Left kidney (tissue), 2 donors: Measurements from ENCODE around the gene LRRC55. TPM values are rescaled to one million over a fixed set of nuclear protein-coding genes. Genes with fewer than 3 reads are reported as not detected.
A peak's percentile ranks its signal among the peaks of the same experiment; 100 is the strongest.

ENCODE experiments used
- DNase-seq: peaks from one replicate; pipeline ENCODE4 v3.0.0-alpha.2; 2013
- polyA plus RNA-seq: library from polyadenylated mRNA; unstranded; fragments of 120-200 nt; gene quantifications from one replicate; pipeline ENCODE4 v1.2.1, GENCODE V29; 2013; ENCODE audit not compliant: insufficient read length

LRRC55 gene
- polyA plus RNA-seq, 1 donor: 3.9 TPM

DNA sequence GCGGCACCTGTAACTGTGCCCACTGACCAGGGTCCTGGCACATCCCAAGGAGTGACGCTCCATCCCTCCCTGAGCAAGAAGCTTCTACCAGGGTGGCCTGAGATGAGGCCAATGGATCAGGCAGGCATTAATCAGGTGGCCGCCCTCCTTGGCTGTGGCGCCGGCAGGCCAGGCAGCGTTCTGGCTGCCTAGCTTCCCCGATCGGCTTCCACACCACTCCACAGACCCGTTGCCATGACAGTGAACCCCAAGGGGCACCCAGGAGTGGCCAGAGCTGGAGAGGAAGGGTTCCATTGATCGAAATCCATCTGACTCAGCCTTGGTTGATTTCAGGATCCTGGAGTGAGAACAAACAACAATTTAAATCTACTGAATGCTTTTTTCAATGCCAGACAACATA lies 20.5 kb downstream of the LRRC55 start:
- DNase-seq: no peak

DNA sequence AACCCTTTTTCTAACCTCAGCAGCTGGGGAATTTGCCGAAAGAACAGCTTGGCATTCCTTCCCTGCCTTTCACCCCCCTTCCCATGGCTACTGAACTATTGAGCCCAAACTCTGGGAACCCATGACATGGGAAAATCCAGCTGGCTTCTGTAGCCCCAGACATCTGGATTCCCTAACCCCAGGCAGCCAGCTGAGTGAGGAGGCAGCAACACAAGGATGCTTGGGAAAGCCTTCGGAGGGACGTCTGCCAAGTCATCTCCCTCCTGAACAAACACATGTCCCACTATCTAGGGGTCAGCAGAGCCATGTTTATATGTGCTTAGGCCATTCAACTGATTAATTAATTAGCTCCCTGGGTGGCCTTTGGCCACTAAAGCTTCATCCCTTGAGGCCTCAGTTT lies 21.6 kb downstream of the LRRC55 start:
- DNase-seq: peak; percentile 40

DNA sequence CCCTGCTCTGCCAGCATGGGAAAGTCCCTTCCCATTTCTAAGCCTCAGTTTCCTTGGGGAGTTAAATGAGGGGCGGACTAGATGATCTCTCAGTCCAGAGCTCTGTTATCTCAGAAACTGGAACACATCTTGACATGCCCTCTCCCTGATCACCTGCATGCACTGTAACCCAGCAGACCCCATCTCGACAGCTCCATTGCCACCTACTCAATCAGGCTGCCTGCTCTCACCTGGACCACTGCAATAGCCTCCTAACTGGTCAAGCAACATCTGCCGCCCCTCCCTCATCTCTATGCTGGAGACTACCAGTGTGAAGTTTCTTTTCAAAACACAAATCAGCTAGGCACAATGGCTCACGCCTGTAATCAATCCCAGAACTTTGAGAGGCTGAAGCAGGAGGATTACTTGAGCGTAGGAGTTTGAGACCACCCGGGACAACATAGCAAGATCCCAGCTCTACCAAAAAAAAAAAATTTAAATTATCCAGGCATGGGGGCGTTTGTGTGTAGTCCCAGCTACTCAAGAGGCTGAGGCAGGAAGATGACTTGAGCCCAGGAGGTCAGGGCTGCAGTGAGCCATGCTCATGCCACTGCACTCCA lies 22.2 kb downstream of the LRRC55 start:
- no peak for DNase-seq

DNA sequence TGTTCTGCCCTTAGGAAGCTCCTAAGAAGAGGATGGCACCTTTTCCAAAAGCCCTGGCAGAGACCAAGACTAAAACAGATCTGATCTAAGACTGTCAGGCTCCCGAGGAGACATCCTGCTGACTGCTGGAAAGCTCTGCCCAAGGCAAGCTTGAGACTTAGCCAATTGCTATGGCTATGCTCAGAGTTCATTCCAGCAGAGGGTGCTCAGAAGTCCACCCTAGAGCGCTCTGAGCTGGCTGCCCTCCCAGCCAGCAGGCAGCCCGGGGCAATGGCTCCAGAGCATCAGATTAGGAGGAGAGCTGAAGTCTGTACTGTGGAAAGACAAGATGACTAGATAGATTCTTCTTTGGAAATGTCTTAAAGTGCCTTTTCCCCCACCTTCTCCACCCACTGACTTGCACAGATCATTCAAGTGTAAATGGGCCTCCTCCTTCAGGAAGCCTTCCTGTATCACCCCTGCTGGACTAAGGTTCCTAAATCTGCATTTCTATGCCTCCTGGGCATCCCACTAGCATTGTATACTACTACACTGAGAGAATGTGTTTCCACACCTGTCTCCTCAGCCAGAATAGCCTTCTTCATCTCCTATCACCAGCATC lies 23.4 kb downstream of the LRRC55 start:
- no peak for DNase-seq

DNA sequence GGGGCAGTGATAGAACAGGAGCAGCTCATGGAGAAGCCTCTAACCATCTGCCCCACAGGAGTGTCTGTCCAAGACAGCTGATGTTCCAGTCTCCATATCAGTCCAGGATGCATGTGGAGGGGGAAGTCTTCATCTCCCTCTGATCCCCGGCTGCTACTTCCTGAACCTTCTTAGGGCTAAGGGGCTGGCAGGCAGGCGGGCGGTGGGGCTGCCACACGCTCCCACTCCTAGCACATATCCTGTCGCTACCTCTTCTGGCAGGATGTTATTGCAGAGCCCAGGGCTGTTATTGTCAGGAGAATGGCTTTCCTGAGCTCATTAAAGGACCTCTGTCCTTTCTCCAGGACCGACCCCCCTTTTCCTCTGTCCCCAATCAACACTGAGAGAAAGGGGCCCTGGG lies 25.4 kb downstream of the LRRC55 start:
- no peak for DNase-seq

DNA sequence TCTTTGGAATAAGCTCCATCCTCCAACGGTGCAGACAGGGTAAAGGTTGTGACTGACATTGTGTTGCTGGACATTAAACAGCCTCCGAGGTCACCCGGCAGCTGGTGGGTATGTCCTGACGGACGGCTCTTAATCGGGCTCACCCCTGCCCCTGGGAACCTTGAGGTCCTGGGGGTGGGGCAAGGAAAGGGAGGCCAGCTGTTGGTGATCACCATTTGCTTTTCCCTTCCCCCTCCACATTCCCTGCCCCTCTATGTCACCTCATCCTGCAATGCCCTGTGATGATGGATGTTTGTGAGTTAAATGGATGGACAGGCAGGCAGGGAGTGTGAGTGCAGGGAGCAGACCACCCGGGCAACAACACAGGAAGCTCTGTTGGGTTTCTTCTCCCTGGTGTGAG lies 29.0 kb downstream of the LRRC55 start:
- DNase-seq: peak; percentile 25

DNA sequence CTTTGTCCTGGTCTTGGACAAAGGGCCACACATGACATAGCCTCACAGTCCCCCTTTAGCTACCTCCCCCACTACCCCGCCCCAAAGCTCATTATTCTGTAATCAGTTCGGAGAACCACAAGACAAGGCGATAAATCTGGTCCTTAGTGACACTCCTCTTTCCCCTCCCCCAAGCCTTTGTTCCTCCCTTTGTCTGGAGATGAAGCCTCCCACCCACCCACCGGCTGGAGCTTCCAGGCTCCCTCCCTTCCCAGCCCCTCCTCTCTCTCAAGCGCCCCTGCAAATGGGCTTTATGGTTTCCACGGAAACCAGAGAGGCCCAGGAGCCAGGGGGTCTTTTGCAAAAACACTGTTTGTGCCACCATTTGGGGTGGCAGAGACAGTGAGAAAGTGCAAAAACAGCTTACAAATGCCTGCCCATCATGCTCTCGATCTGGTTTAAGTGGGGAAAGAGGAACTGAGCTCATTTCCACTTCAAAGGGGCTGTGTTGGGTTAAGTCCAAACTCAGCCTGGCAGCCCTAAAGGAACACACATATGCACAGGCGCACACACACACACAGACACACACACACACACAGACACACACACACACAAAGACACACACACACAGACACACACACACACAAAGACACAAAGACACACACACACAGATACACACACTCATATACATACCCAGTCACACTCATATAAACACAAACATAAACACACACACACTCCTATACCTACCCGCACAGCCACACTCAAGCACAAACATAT lies 31.8 kb downstream of the LRRC55 start:
- peak; percentile 81 for DNase-seq

DNA sequence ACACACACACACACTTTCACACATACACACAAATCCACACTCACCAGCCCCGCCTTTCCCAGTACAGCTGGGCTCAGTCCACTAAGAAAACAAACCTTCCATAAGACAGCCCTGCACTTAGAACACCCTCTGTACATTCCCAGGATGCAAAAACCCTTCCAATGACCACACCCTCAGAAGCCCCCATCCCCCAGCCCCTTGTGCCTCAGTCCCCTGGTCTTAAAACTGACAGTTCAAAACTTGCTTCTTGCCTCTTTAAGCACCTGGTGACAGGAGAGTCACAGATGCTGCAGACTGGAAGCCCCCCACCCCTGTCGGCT lies 32.3 kb downstream of the LRRC55 start:
- DNase-seq: peak; percentile 15

DNA sequence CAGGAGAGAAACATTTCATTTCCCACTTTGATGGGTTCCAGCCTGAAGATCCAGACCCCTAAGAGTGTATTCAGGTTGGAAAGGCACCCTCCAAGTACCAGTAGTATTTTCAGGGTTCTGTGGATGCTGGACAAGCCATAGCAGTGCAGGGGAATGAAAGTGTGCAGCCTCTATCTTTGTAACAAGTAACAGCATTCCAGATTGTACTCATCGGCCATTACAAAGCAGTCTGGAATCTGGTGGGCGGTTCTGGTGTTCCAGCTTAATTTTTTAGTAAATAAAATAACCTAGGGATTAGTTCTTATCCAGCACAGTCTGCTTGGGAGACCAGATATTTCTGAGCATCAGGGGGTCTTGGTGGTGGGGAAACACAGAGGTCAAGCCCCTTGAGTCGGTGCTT lies 32.7 kb downstream of the LRRC55 start:
- peak; percentile 19 for DNase-seq

DNA sequence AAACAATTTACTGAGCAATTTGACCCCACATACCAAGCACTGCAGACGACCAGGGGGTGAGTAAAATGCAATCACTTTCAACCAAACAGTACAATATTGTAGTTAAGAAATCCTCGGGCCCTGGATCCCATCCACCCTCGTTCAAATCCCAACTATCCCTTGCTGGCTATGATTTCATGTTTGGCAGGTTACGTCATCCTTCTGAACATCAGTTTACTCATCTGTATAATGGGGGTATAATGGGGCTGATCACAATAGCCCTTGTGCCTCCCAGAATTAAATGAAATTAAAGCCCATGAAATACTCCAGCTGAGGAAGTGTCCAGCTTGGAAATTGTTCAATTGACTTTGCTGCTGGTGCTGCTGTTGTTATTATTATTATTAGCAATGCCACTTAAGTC lies 34.7 kb downstream of the LRRC55 start:
- no peak for DNase-seq

DNA sequence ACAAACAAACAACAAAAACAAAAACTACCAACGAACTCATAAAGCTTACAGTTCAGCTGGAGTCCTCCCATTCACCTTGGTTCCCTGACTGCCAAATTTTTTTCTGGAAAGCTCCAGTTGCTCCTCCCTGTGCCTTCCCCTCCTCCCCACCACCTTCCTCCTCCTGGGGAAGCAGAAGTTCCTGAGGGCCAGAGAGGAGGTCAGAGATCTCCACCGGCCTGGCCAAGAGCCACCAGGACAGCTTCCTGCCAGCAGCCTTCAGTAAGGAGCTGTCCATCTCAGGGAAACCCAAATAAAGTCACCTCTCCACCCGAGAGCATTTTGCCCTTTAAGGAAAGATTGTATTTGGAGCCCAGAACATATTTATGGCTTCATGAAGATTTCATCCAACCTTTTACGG lies 35.3 kb downstream of the LRRC55 start:
- DNase-seq: no peak

DNA sequence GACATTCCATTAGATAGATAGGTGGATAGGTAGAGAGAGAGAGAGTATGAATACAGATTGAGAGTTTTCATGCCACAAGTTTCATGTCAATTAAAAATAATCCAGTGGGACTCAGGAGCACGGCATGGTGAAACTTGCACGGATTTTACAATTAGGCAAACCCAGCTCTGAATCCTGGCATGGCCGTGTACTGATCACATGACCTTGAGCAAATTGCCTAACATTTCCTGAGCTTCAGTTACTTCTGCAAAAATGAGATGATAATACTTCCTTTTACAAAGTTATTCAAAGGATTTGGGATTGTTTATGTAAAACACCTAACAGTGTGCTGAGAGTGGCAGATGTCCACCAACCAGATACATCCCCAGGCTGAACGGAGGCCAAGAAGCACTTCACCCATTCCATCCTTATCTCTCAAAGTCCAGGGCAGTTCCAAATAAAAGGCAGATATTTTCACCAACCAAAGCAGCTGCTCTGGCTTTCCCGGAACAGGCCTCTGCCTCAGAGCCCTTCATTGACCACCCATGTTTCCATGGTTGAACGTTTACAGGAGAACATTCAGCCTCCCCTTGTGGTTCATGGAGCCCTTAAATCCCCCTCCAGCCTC lies 37.4 kb downstream of the LRRC55 start:
- no peak for DNase-seq

DNA sequence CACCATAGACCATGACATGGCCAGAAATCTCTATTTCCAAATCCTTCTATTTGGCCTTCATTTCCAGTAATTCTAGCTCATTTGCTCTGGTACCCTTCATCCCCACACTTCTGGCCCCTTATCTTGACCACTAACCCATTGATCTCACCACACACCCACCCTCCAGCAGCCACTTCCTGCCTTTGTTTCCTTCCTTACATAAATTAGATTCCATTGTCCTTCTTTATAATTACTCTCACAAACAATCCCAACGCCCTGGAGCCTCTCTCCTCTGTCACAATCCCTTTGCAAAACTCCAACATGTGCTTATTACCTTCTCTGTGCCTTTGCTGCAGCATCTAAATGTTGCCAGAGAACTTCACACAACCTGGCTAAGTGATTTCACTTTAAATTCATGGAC lies 40.5 kb downstream of the LRRC55 start:
- DNase-seq: no peak

DNA sequence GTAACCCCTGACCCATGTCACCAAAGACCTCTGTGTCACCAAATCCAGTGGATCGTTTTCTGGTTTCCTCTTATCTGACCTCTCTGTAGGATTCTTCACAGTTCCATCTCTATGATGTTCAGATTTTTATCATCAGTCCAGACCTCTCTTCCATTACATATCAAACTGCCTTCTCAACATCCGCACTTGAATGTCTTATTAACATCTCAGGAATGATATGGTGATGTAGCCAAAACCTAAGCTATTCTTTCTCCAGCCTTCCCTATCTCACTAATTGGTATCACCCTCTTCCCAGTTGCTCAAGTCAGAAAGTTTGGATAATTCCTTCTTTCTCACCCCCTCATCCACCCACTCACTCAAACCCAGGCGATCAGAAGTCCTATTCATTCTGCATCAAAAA lies 41.8 kb downstream of the LRRC55 start:
- DNase-seq: no peak

DNA sequence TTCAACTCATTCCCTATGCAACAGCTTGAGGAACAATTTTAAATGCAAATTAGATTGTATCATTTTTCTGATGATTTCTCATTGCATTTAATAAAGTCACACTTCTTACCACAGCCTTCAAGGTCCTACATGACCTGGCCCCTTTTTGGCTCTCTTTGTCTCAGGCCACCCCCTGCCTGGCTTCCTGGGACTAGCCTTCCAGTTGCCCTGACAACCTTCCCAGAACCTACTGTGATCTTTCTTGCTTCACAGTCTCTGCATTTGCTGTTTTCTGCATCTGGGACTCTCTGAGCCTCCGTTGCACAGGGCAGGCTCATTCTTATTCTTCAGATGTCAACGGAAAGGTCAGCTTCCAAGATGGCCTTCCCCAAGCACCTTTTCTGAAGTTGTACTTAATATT lies 42.4 kb downstream of the LRRC55 start:
- no peak for DNase-seq

DNA sequence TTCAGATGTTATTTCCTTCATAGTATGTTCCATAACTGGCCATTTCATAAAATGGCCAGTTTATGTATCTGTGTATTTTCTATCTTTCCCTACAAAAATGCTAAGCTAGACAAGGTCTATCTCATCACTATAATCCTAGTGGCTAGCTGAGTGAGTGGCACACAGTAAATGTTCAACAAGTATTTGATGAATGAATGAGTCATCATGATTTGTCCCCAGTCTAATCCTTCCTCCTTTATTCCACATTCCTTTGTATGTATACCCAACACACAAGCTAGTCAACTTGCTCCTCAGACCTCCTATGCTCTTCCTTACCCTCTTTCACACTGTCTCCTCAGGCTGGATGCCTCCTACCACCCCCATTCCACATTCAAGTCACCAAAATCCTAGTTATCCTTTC lies 42.8 kb downstream of the LRRC55 start:
- no peak for DNase-seq

DNA sequence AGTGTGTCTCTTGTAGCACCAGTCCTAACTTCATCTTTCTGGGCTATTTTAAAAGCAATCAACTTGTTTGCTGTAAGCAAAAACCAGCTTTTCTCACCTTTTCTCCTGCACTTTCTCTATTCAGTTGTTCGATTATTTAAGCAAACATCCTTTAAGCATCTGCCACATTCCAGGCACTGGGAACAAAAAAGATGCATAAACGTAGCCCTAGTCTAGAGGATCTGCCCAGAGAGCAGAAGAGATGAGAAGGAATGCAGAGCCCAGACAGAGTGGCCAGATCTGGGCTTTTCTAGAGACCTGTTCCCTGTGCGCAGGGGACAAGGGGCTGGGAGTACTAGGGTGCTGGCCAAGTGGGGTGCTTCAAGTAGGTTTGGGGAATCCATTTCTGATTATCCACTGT lies 46.8 kb downstream of the LRRC55 start:
- DNase-seq: no peak

DNA sequence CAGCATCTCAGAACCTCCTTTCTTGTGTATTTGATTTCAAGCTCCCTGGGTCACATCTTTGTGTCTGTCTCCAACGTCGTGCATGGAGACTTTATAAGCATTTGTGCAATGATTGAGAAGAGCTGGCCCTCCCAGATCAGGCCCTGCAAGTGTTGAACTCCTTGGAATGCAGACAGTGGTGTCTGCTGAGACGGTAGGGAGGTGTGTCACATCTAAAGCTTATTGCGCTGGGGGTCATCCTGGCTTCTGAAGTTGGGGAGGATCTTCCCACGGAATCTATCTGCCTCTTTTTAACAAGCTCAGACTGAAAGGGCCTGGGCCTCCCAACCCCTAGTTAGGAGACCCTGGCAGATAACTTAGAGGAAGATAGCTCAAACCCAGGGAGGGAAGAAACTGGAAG lies 48.6 kb downstream of the LRRC55 start:
- no peak for DNase-seq

DNA sequence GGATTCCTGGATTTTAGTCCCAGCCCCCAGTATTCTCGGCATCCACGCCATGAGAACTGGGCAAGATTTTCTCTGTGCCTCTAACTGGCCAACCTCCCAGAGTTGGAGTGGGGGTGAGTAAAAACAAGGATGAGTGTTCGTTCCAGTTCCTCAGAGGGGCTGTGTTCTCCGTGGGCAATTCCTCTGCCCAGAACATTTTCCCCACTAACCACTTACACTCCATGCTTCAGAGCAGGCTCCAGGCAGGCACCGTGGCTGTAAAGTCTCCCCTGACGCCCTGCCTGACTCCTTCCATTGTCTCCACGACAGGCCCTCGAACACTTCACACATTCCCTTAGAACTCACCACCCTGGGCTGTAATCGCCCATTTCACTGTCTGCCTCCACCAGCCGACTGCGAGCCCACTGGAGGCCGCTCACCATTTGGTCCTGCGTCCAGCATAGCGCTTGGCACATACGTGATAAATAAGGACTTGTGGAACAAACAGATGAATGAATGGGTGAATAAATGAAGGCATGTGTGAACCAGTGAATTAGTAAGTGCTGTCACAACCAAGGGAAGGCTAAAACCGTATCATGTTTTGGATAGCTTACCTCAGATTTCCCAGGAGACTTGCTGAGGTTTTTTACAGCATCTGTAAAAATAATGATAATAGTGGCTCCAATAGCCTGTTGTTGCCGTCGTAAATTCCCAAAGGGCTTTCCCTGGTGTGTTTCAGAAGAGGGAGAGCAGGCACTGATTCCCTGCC lies 49.2 kb downstream of the LRRC55 start:
- no peak for DNase-seq

DNA sequence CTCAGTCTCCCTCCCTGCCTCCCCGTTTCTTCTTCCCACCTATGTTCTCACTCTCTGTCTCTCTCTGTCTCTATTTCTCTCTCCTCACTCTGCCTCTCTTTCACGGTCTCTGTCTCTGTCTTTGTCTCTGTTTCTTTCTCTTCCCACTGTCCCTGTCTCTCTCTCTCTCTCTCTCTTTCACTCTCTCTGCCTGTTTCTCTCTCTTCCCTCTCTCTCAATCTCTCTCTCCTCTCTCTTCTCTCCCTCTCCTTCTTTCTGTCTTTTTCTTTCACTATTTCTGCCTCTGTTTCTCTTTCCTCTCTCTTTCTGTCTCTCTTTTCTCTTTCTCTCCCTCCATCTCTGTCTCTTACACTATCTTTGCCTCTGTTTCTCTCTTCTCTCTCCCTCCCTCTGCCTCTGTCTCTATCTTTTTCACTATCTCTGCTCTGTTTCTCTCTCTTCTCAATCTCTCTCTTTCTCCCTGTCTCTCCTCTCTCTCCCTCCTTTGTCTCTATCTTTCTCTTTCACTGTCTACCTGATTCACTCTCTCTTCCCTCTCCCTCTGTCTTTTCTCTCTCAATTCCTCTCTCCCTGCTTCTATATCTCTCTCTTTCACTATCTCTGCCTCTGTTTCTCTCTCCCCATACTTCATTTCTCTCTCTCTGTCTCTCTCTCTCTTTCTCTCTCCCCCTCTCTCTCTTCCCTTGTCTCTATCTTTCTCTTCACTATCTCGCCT lies 49.9 kb downstream of the LRRC55 start:
- DNase-seq: no peak

DNA sequence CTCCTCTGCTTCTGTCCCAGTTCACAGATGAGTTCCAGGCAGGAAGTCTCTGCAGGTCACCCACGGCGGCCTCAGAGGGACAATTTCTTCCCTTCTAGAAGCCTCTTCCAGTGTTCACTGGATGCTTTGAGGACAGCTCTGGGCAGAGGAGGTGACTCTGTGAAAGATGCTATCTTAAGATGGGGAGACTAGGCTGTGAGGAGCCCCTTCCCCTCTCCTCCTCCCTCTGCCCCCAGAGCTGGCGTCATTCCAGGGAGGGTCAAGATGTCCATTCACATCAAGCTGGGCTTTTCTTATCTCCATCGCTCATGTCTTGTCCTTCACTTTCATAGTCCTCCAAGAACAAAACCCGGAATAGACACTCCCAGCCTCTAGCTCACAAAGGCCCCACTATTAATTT lies 51.9 kb downstream of the LRRC55 start:
- DNase-seq: no peak
